ENCODE data around the gene ZNF324.

DNA sequence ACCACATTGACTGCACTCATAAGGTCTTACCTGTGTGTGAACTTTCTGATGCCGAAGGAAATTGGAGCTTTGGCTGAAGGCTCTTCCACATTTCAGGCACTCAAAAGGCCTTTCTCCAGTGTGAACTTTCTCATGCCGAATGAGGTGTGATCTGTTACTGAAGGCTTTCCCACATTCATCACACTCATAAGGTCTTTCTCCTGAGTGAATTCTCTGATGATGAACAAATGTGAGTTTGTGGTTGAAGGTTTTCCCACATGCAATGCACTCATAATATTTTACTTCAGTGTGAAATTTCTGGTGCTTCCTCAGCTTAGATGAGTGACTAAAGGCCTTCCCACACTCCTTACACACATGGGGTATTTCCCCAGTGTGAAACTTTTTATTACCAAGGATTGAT lies 32.7 kb upstream of the ZNF324 start:
- no peak for TF ChIP-seq CTCF (conservative IDR thresholded peaks at IDR 0.05; ENCODE audit: low read depth, low read length)
- no peak for TF ChIP-seq POLR2A (IDR thresholded peaks at IDR 0.05; ENCODE audit: low read depth, low read length)
- TF ChIP-seq NFE2L2 (IDR thresholded peaks at IDR 0.05; ENCODE audit: low read depth, low read length), result no peak
